Liver (tissue), 9 donors: Measurements from ENCODE around the gene PHLPP1. TPM values are rescaled to one million over a fixed set of nuclear protein-coding genes. Genes with fewer than 3 reads are reported as not detected.

Experiments used
- DNase-seq: peaks from one replicate; pipeline ENCODE4 v3.0.0-alpha.2; 2017; ENCODE audit warnings: low spot score
- H3K27ac ChIP-seq, 2 donors: one replicate each; pipeline ENCODE4 v1.7.0; 2013; ENCODE audit warnings: inconsistent platforms in 2 of 2, low read length in 2 of 2, control low read depth in 1 of 2, low read depth in 1 of 2, mild to moderate bottlenecking in 1 of 2
- H3K27me3 ChIP-seq, 4 donors: one replicate each; pipeline versions ENCODE4 v1.6.1 to v1.7.0; 2013; ENCODE audit warnings: low read length in 3 of 4, inconsistent platforms in 1 of 4, mild to moderate bottlenecking in 1 of 4, moderate library complexity in 1 of 4; ENCODE audit not compliant: control insufficient read depth in 4 of 4, insufficient read depth in 4 of 4
- H3K36me3 ChIP-seq, 4 donors: one replicate each; pipeline versions ENCODE4 v1.6.1 to v1.7.0; 2013; ENCODE audit warnings: low read length in 3 of 4, mild to moderate bottlenecking in 3 of 4, low read depth in 1 of 4, moderate library complexity in 1 of 4; ENCODE audit not compliant: control insufficient read depth in 4 of 4, insufficient read depth in 3 of 4
- H3K4me1 ChIP-seq, 4 donors: one replicate each; pipeline versions ENCODE4 v1.6.1 to v1.7.0; 2013; ENCODE audit warnings: low read length in 3 of 4, mild to moderate bottlenecking in 3 of 4, moderate library complexity in 1 of 4; ENCODE audit not compliant: control insufficient read depth in 4 of 4, insufficient read depth in 4 of 4
- H3K4me3 ChIP-seq, 3 donors: one replicate each; pipeline versions ENCODE4 v1.6.1 to v1.7.0; 2013; ENCODE audit warnings: low read length in 3 of 3, control low read depth in 1 of 3, low read depth in 1 of 3, mild to moderate bottlenecking in 1 of 3
- H3K9ac ChIP-seq, 2 donors: one replicate each; pipeline ENCODE4 v1.7.0; 2013; ENCODE audit warnings: low read length in 2 of 2, mild to moderate bottlenecking in 2 of 2, moderate library complexity in 2 of 2, control low read depth in 1 of 2, low read depth in 1 of 2
- H3K9me3 ChIP-seq, 4 donors: one replicate each; pipeline versions ENCODE4 v1.6.1 to v1.7.0; 2013; ENCODE audit warnings: low read length in 3 of 4; ENCODE audit not compliant: control insufficient read depth in 4 of 4
- FOXA1 ChIP-seq: IDR thresholded peaks from 2 replicates; pipeline ENCODE4 v1.6.1; 2016; ENCODE audit warnings: antibody characterized with exemption
- GABPA ChIP-seq, 2 donors: IDR thresholded peaks in 1 of 2; conservative IDR thresholded peaks in 1 of 2; 2 replicates each; pipeline ENCODE4 v1.6.1; 2016; ENCODE audit warnings: antibody characterized with exemption in 2 of 2, mild to moderate bottlenecking in 1 of 2, moderate library complexity in 1 of 2
- HNF4A ChIP-seq, 2 donors: conservative IDR thresholded peaks; 2 replicates each; pipeline ENCODE4 v1.6.1; 2016; ENCODE audit warnings: antibody characterized with exemption in 2 of 2, mild to moderate bottlenecking in 2 of 2
- HNF4G ChIP-seq: IDR thresholded peaks from 2 replicates; pipeline ENCODE4 v1.6.1; 2016; ENCODE audit warnings: antibody characterized with exemption
- JUND ChIP-seq, 2 donors: IDR thresholded peaks; 2 replicates each; pipeline ENCODE4 v1.6.1; 2016; ENCODE audit warnings: antibody characterized with exemption in 2 of 2
- NR2F2 ChIP-seq: IDR thresholded peaks from 2 replicates; pipeline ENCODE4 v1.6.1; 2016; ENCODE audit warnings: antibody characterized with exemption
- RAD21 ChIP-seq, 2 donors: IDR thresholded peaks; 2 replicates each; pipeline ENCODE4 v1.6.1; 2016; ENCODE audit warnings: antibody characterized with exemption in 2 of 2, mild to moderate bottlenecking in 2 of 2
- RXRA ChIP-seq, 2 donors: IDR thresholded peaks; 2 replicates each; pipeline ENCODE4 v1.6.1; 2017 to 2018; ENCODE audit warnings: antibody characterized with exemption in 2 of 2, mild to moderate bottlenecking in 1 of 2
- SP1 ChIP-seq: IDR thresholded peaks from 2 replicates; pipeline ENCODE4 v1.6.1; 2018; ENCODE audit warnings: antibody characterized with exemption, mild to moderate bottlenecking
- TAF1 ChIP-seq: conservative IDR thresholded peaks from 2 replicates; pipeline ENCODE4 v1.6.1; 2016; ENCODE audit warnings: antibody characterized with exemption, mild to moderate bottlenecking
- WGBS: extraction: QIAGEN DNeasy Blood & Tissue Kit; methylation state at CpG from one replicate; pipeline ENCODE4 v1.1.7; 2013; 5-methylcytosine and 5-hydroxymethylcytosine counted together
- polyA plus RNA-seq, 2 donors: library from polyadenylated mRNA; stranded (reverse) in 1 of 2; unstranded in 1 of 2; fragments of 200-250 nt in 1 of 2; fragments of >200 nt in 1 of 2; fragmentation: Nextera tagmentation in 1 of 2; extraction: Ambion mirVana in 1 of 2; gene quantifications; one replicate each; pipeline versions ENCODE4 v1.2.1 to v1.2.3, GENCODE V29; 2013 to 2015
- total RNA-seq, 2 donors: library from RNA; depleted of rRNA; stranded (reverse); fragments of >200 nt; gene quantifications; one replicate each; pipeline ENCODE4 v1.2.3, GENCODE V29; 2014
- TF ChIP-seq, protein P1 (sequence below): IDR thresholded peaks from 2 replicates; pipeline ENCODE4 v1.6.1; 2016; ENCODE audit warnings: antibody characterized with exemption
- TF ChIP-seq, protein P2 (sequence below): IDR thresholded peaks from 2 replicates; pipeline ENCODE4 v1.6.1; 2016; ENCODE audit warnings: antibody characterized with exemption
- donor health status: healthy.
- donor health status: healthy.
- donor health status: healthy.
- donor health status: healthy.
- donor health status: healthy.

The PHLPP1 gene
- total and polyA plus RNA-seq, 4 donors = 4.2 to 14.5 (median 8.6) TPM

DNA sequence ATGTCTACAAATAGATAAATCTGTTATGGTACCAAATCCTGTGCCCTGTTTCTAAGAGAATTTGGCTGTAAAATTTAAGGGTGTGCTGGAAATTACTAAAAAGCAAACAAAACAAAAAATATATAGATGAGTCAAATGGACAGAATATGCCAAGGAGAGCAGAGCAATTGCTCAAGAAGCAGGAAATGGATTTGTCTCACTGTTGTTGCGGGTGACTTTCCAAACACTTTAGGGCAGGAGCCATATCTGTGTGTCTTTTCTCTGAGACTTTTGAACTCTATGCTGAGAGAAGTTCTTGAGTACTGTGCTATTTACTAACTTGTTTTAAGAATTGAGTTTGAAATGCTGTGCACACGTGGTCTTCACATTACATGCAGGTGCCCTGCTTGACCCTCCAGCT lies 221.7 kb downstream of the PHLPP1 start:
- no peak for TF ChIP-seq RAD21 (IDR thresholded peaks at IDR 0.05)
- TF ChIP-seq NR2F2 = no peak
- TF ChIP-seq, protein P1, sequence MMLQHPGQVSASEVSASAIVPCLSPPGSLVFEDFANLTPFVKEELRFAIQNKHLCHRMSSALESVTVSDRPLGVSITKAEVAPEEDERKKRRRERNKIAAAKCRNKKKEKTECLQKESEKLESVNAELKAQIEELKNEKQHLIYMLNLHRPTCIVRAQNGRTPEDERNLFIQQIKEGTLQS = no peak
- TF ChIP-seq RXRA (IDR thresholded peaks at IDR 0.05) = no peak
- TF ChIP-seq HNF4A (conservative IDR thresholded peaks at IDR 0.05) = no peak
- TF ChIP-seq, protein P2, sequence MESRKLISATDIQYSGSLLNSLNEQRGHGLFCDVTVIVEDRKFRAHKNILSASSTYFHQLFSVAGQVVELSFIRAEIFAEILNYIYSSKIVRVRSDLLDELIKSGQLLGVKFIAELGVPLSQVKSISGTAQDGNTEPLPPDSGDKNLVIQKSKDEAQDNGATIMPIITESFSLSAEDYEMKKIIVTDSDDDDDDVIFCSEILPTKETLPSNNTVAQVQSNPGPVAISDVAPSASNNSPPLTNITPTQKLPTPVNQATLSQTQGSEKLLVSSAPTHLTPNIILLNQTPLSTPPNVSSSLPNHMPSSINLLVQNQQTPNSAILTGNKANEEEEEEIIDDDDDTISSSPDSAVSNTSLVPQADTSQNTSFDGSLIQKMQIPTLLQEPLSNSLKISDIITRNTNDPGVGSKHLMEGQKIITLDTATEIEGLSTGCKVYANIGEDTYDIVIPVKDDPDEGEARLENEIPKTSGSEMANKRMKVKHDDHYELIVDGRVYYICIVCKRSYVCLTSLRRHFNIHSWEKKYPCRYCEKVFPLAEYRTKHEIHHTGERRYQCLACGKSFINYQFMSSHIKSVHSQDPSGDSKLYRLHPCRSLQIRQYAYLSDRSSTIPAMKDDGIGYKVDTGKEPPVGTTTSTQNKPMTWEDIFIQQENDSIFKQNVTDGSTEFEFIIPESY = no peak
- TF ChIP-seq FOXA1 = no peak
- no peak for TF ChIP-seq GABPA (IDR thresholded peaks at IDR 0.05 in 1 of 2, conservative IDR thresholded peaks at IDR 0.05 in 1 of 2)
- no peak for TF ChIP-seq TAF1
- no peak for TF ChIP-seq HNF4G
- H3K36me3 ChIP-seq = peaks cover 0 to 3% (median 1%) of the 10 kb centered on the region in 4 donors
- no peak overlapping the region for H3K9ac ChIP-seq
- DNase-seq = no peak
- H3K27me3 ChIP-seq = no peaks in the 10 kb centered on the region
- H3K9me3 ChIP-seq = no peaks in the 10 kb centered on the region
- H3K4me1 ChIP-seq = peaks cover 0 to 3% (median 0%) of the 10 kb centered on the region in 4 donors
- H3K4me3 ChIP-seq = no peak overlapping the region
- H3K27ac ChIP-seq = no peak overlapping the region
- WGBS = 79% methylated on average over 2 of the region's 2 CpGs

DNA sequence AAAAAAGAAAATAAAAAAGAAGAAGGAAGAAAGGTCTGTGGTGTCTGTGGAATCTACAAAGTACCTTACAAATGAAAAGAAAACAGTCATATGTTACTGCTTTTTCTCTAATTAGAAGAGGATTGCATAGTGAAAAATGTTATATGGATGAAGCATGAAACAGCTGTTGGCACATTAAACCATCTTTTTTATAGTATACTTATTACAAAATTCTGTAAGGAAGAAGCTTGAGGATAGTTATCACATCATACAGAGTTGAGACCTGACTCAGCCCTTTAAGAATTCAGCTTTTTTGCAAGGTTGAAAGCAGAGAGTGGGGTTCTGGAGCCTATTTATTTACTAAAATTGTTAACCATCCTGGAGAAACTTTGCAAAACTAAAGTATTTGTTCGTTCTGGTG lies 222.7 kb downstream of the PHLPP1 start:
- no peak overlapping the region for H3K27ac ChIP-seq
- DNase-seq = no peak
- H3K9me3 ChIP-seq = no peaks in the 10 kb centered on the region
- H3K4me1 ChIP-seq = peaks cover 0 to under 1% (median 0%) of the 10 kb centered on the region in 4 donors
- no peak overlapping the region for H3K4me3 ChIP-seq
- WGBS = 84% methylated on average over 1 of the region's 1 CpG
- TF ChIP-seq RXRA (IDR thresholded peaks at IDR 0.05) (no peak), HNF4A (conservative IDR thresholded peaks at IDR 0.05) (no peak), NR2F2 (no peak), JUND (IDR thresholded peaks at IDR 0.05) (no peak), HNF4G (no peak), SP1 (no peak), GABPA (IDR thresholded peaks at IDR 0.05 in 1 of 2, conservative IDR thresholded peaks at IDR 0.05 in 1 of 2) (no peak)
- TF ChIP-seq, protein P2 = no peak
- no peak overlapping the region for H3K9ac ChIP-seq
- no peaks in the 10 kb centered on the region for H3K27me3 ChIP-seq
- peaks cover 0 to 4% (median 2%) of the 10 kb centered on the region in 4 donors for H3K36me3 ChIP-seq

DNA sequence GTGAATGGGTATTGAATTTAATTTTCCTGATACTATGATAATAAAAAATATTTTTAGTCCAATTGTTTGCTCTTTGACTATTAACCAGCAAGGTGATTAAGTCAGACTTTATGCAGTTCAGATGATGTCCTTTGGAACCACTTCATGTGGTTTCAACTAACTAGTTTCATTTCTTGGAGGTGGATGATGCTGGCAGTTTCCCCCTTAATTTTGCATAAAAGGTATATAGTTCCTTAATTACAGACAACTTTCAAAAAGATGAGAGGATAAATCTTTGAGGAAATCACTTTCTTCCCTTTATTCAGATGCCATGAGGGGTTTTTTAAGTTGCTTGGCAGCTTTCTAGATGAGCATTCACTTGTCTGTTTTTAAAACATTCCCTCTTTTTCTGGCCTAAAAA lies 223.1 kb downstream of the PHLPP1 start:
- no peaks in the 10 kb centered on the region for H3K9me3 ChIP-seq
- H3K4me1 ChIP-seq = no peaks in the 10 kb centered on the region
- no peak overlapping the region for H3K4me3 ChIP-seq
- peaks cover 0 to 6% (median 2%) of the 10 kb centered on the region in 4 donors for H3K36me3 ChIP-seq
- no peaks in the 10 kb centered on the region for H3K27me3 ChIP-seq
- no peak for TF ChIP-seq TAF1
- TF ChIP-seq HNF4A (conservative IDR thresholded peaks at IDR 0.05) = no peak
- no peak overlapping the region for H3K27ac ChIP-seq
- H3K9ac ChIP-seq = no peak overlapping the region
- DNase-seq = no peak
